Aorta (tissue), 5 donors: ENCODE data around the gene TRIP6. TPM values are rescaled to one million over a fixed set of nuclear protein-coding genes. Genes with fewer than 3 reads are reported as not detected.
"Not testable (repeated sequence)": the region's sequence is repeated elsewhere in the genome, so short reads cannot be mapped to it uniquely, and the experiment has no call there.

Experiments used
- ATAC-seq: fragments of 200-7000 bp; cut with Tn5 transposase; one replicate; pipeline ENCODE4 v1.9.1; 2022; ENCODE audit warnings: moderate library complexity; ENCODE audit not compliant: low FRiP score
- DNase-seq, 2 donors: peaks; one replicate each; pipeline ENCODE4 v3.0.0-alpha.2; 2020
- H3K27ac ChIP-seq, 2 donors: one replicate each; pipeline ENCODE4 v1.5.1; 2013; ENCODE audit warnings: low read length in 2 of 2, mild to moderate bottlenecking in 2 of 2, moderate library complexity in 2 of 2, control low read depth in 1 of 2, inconsistent platforms in 1 of 2, low read depth in 1 of 2
- H3K27me3 ChIP-seq, 2 donors: one replicate each; pipeline ENCODE4 v1.6.1; 2013; ENCODE audit warnings: control low read depth in 1 of 2, low read length in 1 of 2, mild to moderate bottlenecking in 1 of 2, moderate library complexity in 1 of 2; ENCODE audit not compliant: insufficient read depth in 2 of 2, control insufficient read depth in 1 of 2
- H3K36me3 ChIP-seq, 2 donors: one replicate each; pipeline ENCODE4 v1.6.1; 2013; ENCODE audit warnings: control low read depth in 1 of 2, low read length in 1 of 2, mild to moderate bottlenecking in 1 of 2; ENCODE audit not compliant: insufficient read depth in 2 of 2, control insufficient read depth in 1 of 2
- H3K4me1 ChIP-seq, 2 donors: one replicate each; pipeline ENCODE4 v1.6.1; 2013; ENCODE audit warnings: low read length in 2 of 2, control low read depth in 1 of 2, mild to moderate bottlenecking in 1 of 2, moderate library complexity in 1 of 2; ENCODE audit not compliant: insufficient read depth in 2 of 2, control insufficient read depth in 1 of 2
- H3K4me3 ChIP-seq, 2 donors: one replicate each; pipeline ENCODE4 v1.5.1; 2013; ENCODE audit warnings: low read length in 2 of 2, control low read depth in 1 of 2, mild to moderate bottlenecking in 1 of 2
- H3K9me3 ChIP-seq: one replicate; pipeline ENCODE4 v1.6.1; 2013; ENCODE audit warnings: mild to moderate bottlenecking, low read length; ENCODE audit not compliant: control insufficient read depth
- WGBS, 2 donors: extraction: QIAGEN DNeasy Blood & Tissue Kit; methylation state at CpG; one replicate each; pipeline ENCODE4 v1.1.7; 2013; 5-methylcytosine and 5-hydroxymethylcytosine counted together
- intact Hi-C, 2 donors: fragments of 100-400 bp; cut with DNase I; formaldehyde crosslinking; loops; one replicate each; pipeline versions ENCODE4 v1.14.2 to v1.15.0; 2022
- polyA plus RNA-seq, 2 donors: library from polyadenylated mRNA; stranded (reverse); fragments of 200-250 nt; gene quantifications; one replicate each; pipeline ENCODE4 v1.2.3, GENCODE V29; 2013
- total RNA-seq, 2 donors: library from RNA; stranded (reverse); fragmentation: NEBNext Ultra II Directional; extraction: Animal tissue kit (Norgen Biotek cat#: 25700); gene quantifications; one replicate each; pipeline ENCODE4 v1.2.1, GENCODE V29; 2021
- donor health status: healthy with polysubstance abuse.
- donor health status: Bipolar disorder and iron deficiency.
- donor health status: DM: no; HTN: no; CAD: no.
- donor health status: DM: no; HTN: no; CAD: no.
- donor health status: DM: yes; HTN: yes; CAD: no.

The TRIP6 gene
- total and polyA plus RNA-seq, 4 donors, result 39.3 to 136 (median 78.8) TPM

- 90 to 91% methylated on average over 14 of the region's 14 CpGs for WGBS, 2 donors
- H3K4me3 ChIP-seq, result no peak overlapping the region
- H3K36me3 ChIP-seq, result no peaks in the 10 kb centered on the region
- intact Hi-C loops, result loop anchor here in 1 of 2 donors (10.0 kb wide), 1 partner anchor 380 kb away; the partner anchor contains the start of gene TSC22D4
- no peaks in the 10 kb centered on the region for H3K27me3 ChIP-seq
- H3K9me3 ChIP-seq, result no peaks in the 10 kb centered on the region
- no peaks in the 10 kb centered on the region for H3K4me1 ChIP-seq
- ATAC-seq (no peak), DNase-seq (no peak)
- no peak overlapping the region for H3K27ac ChIP-seq
Observed at GRCh38 chr7:100854146-100854895, 12.9 kb upstream of the TRIP6 start.

DNA sequence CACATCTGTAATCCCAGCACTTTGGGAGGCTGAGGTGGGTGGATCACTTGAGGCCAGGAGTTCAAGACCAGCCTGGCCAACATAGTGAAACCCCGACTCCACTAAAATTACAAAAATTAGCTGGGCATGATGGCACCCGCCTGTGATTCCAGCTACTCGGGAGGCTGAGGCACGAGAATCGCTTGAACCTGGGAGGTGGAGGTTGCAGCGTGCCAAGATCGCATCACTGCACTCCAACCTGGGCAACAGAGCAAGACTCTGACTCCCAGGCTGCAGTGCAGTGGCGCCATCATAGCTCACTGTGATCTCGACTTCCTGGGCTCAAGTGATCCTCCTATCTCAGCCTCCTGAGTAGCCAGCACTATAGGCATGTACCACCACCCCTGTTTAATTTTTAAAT lies 12.3 kb upstream of the TRIP6 start:
- ATAC-seq, DNase-seq, H3K9me3 ChIP-seq, H3K27me3 ChIP-seq, H3K4me1 ChIP-seq, H3K36me3 ChIP-seq, H3K4me3 ChIP-seq, H3K27ac ChIP-seq: not testable (repeated sequence)
- WGBS, 2 donors, result 94 to 96% methylated on average over 9 of the region's 9 CpGs
- intact Hi-C loops, result loop anchor here in 1 of 2 donors (10.0 kb wide), 1 partner anchor 380 kb away; the partner anchor contains the start of gene TSC22D4

DNA sequence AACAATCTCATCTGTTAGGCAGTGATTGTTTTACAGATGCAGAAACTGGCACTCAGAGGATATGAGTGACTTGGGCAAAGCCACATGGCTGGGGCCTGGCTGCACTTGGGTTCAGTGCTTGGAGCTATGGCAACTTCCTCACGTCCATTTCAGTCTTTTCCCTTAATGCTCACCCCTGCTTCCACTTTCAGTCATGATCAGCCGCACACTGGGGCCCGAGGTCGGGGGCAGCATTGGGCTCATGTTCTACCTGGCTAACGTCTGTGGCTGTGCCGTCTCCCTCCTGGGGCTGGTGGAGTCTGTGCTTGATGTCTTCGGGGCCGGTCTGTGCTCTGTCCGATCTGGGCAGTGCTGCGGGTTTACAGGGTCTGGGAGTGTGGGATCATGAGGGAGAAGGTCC lies 11.7 kb upstream of the TRIP6 start:
- Histone ChIP-seq H3K27me3 (no peaks in the 10 kb centered on the region), H3K4me3 (no peak overlapping the region), H3K9me3 (no peaks in the 10 kb centered on the region), H3K27ac (no peak overlapping the region), H3K4me1 (no peaks in the 10 kb centered on the region), H3K36me3 (no peaks in the 10 kb centered on the region)
- 87% methylated on average over 10 of the region's 10 CpGs for WGBS, 2 donors
- no peak for ATAC-seq
- intact Hi-C loops, result loop anchor here in 1 of 2 donors (10.0 kb wide), 1 partner anchor 381 kb away; the partner anchor contains the start of gene TSC22D4
- no peak for DNase-seq

DNA sequence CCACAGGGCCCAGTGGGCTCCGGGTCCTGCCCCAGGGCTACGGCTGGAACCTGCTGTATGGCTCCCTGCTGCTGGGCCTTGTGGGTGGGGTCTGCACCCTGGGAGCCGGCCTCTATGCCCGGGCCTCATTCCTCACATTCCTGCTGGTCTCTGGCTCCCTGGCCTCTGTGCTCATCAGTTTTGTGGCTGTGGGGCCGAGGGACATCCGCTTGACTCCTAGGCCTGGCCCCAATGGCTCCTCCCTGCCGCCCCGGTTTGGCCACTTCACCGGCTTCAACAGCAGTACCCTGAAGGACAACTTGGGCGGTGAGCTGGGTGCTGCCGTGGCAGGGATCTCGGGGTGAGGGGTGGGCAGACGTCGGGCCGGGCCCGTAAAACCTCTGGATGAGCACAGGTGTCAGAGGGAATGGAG lies 10.3 kb upstream of the TRIP6 start:
- ATAC-seq (no peak), DNase-seq (no peak)
- intact Hi-C loops, result loop anchor here in 1 of 2 donors (10.0 kb wide), 1 partner anchor 382 kb away; the partner anchor contains the start of gene TSC22D4
- Histone ChIP-seq H3K4me1 (no peaks in the 10 kb centered on the region), H3K36me3 (no peaks in the 10 kb centered on the region), H3K9me3 (no peaks in the 10 kb centered on the region), H3K27ac (no peak overlapping the region), H3K27me3 (no peaks in the 10 kb centered on the region), H3K4me3 (no peak overlapping the region)
- 88 to 91% methylated on average over 16 of the region's 16 CpGs for WGBS, 2 donors

GRCh38 chr7:100859856-100860255 lies 7.3 kb upstream of the TRIP6 start:
- no peaks in the 10 kb centered on the region for H3K36me3 ChIP-seq
- WGBS, 2 donors, result 80 to 82% methylated on average over 15 of the region's 15 CpGs

GRCh38 chr7:100860702-100861615 lies 6.2 kb upstream of the TRIP6 start:
- ATAC-seq, result no peak
- WGBS, 2 donors, result 92% methylated on average over 18 of the region's 18 CpGs
- Histone ChIP-seq H3K27me3 (no peaks in the 10 kb centered on the region), H3K4me1 (no peaks in the 10 kb centered on the region), H3K27ac (no peak overlapping the region), H3K9me3 (no peaks in the 10 kb centered on the region), H3K36me3 (no peaks in the 10 kb centered on the region), H3K4me3 (no peak overlapping the region)
- intact Hi-C loops, result no loop called here
- DNase-seq, result no peak

More at GRCh38 chr7:100859856-100860255, 7.3 kb upstream of the TRIP6 start:
- Histone ChIP-seq H3K9me3 (no peaks in the 10 kb centered on the region), H3K27me3 (no peaks in the 10 kb centered on the region), H3K27ac (no peak overlapping the region), H3K4me3 (no peak overlapping the region), H3K4me1 (no peaks in the 10 kb centered on the region)
- DNase-seq, result no peak
- no peak for ATAC-seq
- intact Hi-C loops, result loop anchor here in 1 of 2 donors (10.0 kb wide), 1 partner anchor 385 kb away; the partner anchor contains the start of gene TSC22D4

- no peaks in the 10 kb centered on the region for H3K4me1 ChIP-seq
- no peaks in the 10 kb centered on the region for H3K27me3 ChIP-seq
- intact Hi-C loops, result no loop called here
- WGBS, 2 donors, result 95% methylated on average over 14 of the region's 14 CpGs
- no peak overlapping the region for H3K4me3 ChIP-seq
- H3K27ac ChIP-seq, result no peak overlapping the region
- DNase-seq (no peak), ATAC-seq (no peak)
- H3K9me3 ChIP-seq, result no peaks in the 10 kb centered on the region
- no peaks in the 10 kb centered on the region for H3K36me3 ChIP-seq
Observed at GRCh38 chr7:100861616-100861985, 5.6 kb upstream of the TRIP6 start.

DNA sequence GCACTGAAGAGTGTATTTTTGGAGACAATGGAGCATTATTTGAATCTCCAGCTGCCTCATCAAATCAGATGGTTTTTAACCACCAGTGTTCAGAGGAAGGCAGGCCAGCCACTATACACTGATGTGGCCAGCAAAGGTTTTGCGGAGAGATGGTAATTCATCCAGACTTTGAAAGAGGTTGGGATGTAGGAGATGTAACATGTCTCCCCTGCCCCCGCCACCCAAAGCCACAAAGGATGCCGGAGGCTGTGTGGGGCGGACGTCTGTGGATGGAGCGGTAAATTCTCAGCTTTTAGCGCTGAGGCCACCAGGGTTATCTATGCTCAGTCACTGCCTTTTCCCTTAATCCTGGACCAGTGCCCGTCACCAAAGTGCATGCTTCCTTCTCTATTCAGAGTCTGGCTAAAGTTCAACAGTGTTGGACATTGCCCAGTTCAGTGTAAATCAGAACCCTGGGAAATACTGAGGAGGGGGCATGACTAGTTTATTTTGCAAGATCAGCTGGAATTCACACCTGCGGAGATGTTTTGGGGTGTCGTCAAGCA lies 3.7 kb upstream of the TRIP6 start:
- no peak overlapping the region for H3K27ac ChIP-seq
- H3K4me3 ChIP-seq, result no peak overlapping the region
- intact Hi-C loops, result no loop called here
- ATAC-seq (no peak), DNase-seq (no peak)
- H3K9me3 ChIP-seq, result no peaks in the 10 kb centered on the region
- no peaks in the 10 kb centered on the region for H3K27me3 ChIP-seq
- 53 to 56% methylated on average over 10 of the region's 10 CpGs for WGBS, 2 donors
- H3K4me1 ChIP-seq, result no peaks in the 10 kb centered on the region
- H3K36me3 ChIP-seq, result no peaks in the 10 kb centered on the region
